AG04450 (cell line): ENCODE data around the gene NWD2. TPM values are rescaled to one million over a fixed set of nuclear protein-coding genes. Genes with fewer than 3 reads are reported as not detected.

Experiments
- CTCF ChIA-PET: fragments of 300-600, 350-600 bp; formaldehyde crosslinking; extraction: SDS; loops from one replicate; lab custom pipeline; 2022; ENCODE audit warnings: antibody characterized with exemption, inconsistent platforms; lab: Charles Lee
- POLR2A ChIA-PET: fragments of 350-600 bp; formaldehyde crosslinking; extraction: SDS; loops from one replicate; lab custom pipeline; 2021; ENCODE audit warnings: antibody characterized with exemption, inconsistent platforms; lab: Yijun Ruan, JAX
- DNase-seq: peaks from one replicate; pipeline ENCODE4 v3.0.0-alpha.2; 2011; ENCODE audit warnings: low read depth, low spot score
- H3K27ac ChIP-seq: one replicate; pipeline ENCODE4 v1.5.1; 2012; ENCODE audit warnings: low read depth, low read length, control low read depth
- H3K27me3 ChIP-seq: one replicate; pipeline ENCODE4 v1.6.0; 2012; ENCODE audit warnings: low read length; ENCODE audit not compliant: control insufficient read depth, insufficient read depth
- H3K4me3 ChIP-seq: 2 replicates; pipeline ENCODE4 v1.5.1; 2011; ENCODE audit warnings: mild to moderate bottlenecking, low read depth, low read length, control low read depth
- H3K9me3 ChIP-seq: 2 replicates; pipeline ENCODE4 v1.5.1; 2012; ENCODE audit warnings: low read length; ENCODE audit not compliant: control insufficient read depth, insufficient read depth
- polyA plus RNA-seq: library from polyadenylated mRNA; depleted of rRNA; stranded (reverse); fragments of >200 nt; gene quantifications from 2 replicates; pipeline ENCODE4 v1.2.3, GENCODE V29; 2011
- TF ChIP-seq, protein P1 (sequence below): IDR thresholded peaks from 2 replicates; pipeline ENCODE4 v1.5.1; 2011; ENCODE audit warnings: low read depth, low read length, control low read depth, inconsistent platforms

Gene NWD2
- polyA plus RNA-seq, 1 experiment = not detected

DNA sequence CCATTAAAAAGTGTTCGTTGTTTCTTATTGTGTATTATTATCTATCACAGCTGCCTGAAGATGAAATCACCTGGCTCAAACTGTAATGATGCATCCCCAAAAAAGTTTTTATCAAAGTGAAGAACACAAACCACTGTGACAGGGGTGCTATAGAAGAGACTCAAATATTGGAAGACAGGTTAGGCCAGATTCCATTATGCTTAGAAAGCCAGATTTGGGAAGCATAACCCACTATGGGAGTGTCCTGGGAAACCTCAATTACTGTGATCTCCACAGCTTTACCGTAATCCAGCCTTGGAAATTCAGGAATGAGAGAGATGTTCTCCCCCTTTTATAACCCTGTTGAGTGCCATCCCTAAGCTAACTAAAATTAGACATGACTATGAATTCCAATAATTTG, 114.2 kb downstream of the NWD2 start:
- ChIA-PET CTCF (no interaction called here), POLR2A (no interaction called here)
- no peak for DNase-seq
- peaks cover 4% of the 10 kb centered on the region; the same call in 1 of the 2 replicates for H3K9me3 ChIP-seq
- H3K27me3 ChIP-seq = no peaks in the 10 kb centered on the region
- no peak overlapping the region for H3K27ac ChIP-seq
- TF ChIP-seq, protein P1, sequence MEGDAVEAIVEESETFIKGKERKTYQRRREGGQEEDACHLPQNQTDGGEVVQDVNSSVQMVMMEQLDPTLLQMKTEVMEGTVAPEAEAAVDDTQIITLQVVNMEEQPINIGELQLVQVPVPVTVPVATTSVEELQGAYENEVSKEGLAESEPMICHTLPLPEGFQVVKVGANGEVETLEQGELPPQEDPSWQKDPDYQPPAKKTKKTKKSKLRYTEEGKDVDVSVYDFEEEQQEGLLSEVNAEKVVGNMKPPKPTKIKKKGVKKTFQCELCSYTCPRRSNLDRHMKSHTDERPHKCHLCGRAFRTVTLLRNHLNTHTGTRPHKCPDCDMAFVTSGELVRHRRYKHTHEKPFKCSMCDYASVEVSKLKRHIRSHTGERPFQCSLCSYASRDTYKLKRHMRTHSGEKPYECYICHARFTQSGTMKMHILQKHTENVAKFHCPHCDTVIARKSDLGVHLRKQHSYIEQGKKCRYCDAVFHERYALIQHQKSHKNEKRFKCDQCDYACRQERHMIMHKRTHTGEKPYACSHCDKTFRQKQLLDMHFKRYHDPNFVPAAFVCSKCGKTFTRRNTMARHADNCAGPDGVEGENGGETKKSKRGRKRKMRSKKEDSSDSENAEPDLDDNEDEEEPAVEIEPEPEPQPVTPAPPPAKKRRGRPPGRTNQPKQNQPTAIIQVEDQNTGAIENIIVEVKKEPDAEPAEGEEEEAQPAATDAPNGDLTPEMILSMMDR = no peak
- H3K4me3 ChIP-seq = no peak overlapping the region

DNA sequence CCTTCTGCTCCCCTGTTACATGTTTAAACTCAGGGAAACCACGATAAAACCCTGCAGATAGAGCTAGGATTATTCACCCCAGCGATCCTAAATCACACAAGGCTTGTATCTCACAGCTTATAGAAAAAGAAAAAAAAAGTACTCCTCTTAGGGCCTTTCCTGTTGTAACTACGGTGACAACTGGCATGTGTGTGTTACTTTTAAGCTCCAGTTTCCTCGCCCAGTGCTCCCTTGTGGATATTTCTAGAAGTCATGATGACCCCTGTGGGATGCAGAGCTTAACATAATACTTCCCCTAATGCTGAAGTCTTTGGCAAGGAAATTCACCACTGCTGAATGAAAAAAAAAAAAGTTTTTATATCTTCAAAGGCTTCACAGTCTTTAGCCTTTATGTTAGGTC, 114.7 kb downstream of the NWD2 start:
- peaks cover 3% of the 10 kb centered on the region; the same call in 1 of the 2 replicates for H3K9me3 ChIP-seq

DNA sequence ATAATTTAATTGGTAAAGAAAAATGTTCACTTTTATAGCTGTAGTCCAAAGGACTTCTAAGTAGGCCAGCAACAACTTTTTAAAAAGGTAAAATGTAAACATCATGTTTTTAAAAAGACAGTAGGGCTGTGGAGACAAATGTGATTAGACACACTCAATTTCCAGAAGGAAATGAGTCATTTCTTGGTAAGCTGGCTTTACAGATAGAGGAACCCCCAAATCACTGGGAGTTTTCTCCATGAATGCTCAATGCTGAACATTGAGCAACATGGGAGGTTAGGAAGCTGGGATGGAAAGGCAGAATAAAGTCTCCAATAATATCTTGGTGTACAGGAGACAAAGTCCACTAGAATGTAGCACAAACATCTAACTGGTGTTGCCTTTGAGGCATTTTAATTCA, 121.3 kb downstream of the NWD2 start:
- CTCF ChIA-PET = no interaction called here
- H3K9me3 ChIP-seq = no peaks in the 10 kb centered on the region
- H3K27me3 ChIP-seq = no peaks in the 10 kb centered on the region
- no peak overlapping the region for H3K4me3 ChIP-seq
- TF ChIP-seq, protein P1 = no peak
- H3K27ac ChIP-seq = no peak overlapping the region
- DNase-seq = no peak
- POLR2A ChIA-PET = no interaction called here

More for the DNA sequence above, 114.7 kb downstream of the NWD2 start:
- TF ChIP-seq, protein P1 = no peak
- ChIA-PET CTCF (no interaction called here), POLR2A (no interaction called here)
- DNase-seq = no peak
- Histone ChIP-seq H3K27me3 (no peaks in the 10 kb centered on the region), H3K27ac (no peak overlapping the region), H3K4me3 (no peak overlapping the region)

DNA sequence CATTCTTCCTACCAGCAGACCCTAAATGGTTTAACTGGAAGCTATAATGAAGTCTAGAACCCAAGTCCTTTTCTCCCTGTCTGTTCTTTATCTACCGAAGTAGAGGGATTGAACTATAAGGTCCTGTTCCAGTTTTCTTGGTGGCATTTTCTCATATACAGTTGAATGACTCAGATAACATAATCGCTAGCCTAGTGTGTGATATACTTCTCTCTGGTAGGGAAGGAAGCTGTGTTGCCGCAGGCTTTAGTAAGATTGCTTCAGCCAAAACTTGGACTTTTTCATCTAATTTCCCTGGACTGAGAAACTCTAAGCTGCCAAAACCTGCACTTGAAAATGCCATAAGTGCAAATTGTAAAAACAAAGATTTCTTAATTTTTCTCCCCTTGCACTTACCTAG, 123.4 kb downstream of the NWD2 start:
- H3K27ac ChIP-seq = no peak overlapping the region
- ChIA-PET POLR2A (no interaction called here), CTCF (no interaction called here)
- no peaks in the 10 kb centered on the region for H3K27me3 ChIP-seq
- TF ChIP-seq, protein P1 = no peak
- H3K9me3 ChIP-seq = no peaks in the 10 kb centered on the region
- DNase-seq = no peak
- no peak overlapping the region for H3K4me3 ChIP-seq

DNA sequence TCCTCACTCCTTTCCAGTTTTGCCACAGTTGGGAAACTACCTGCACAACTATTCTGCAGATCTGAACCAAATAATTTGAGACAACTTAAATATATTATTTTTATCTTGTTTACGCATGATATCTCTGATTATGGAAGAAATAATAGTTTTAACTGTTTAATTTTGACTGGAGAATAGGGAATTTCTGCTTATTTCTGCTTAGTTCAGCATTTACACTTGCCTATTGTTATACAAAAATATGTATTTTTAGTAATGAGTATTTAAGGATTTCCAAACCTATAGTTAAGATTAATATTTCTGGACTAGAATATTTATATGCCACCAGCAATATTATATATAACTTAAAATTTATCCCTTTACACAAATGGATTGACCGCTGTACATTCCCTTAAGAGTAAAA, 125.5 kb downstream of the NWD2 start:
- no peak for DNase-seq
- no peaks in the 10 kb centered on the region for H3K9me3 ChIP-seq

More for the DNA sequence above, 125.5 kb downstream of the NWD2 start:
- Histone ChIP-seq H3K4me3 (no peak overlapping the region), H3K27ac (no peak overlapping the region), H3K27me3 (no peaks in the 10 kb centered on the region)
- TF ChIP-seq, protein P1 = no peak
- ChIA-PET POLR2A (no interaction called here), CTCF (no interaction called here)
